OCI-LY7 (cell line): ENCODE data around the gene CTDSPL.

Source experiments
- EZH2phosphoT487 ChIP-seq: fragments of 200-600 bp; sonication (generic); IDR thresholded peaks from 2 replicates; pipeline ENCODE4 v1.6.1; 2018; ENCODE audit warnings: low read depth, borderline replicate concordance, mild to moderate bottlenecking, mixed run types, antibody characterized with exemption, low read length, moderate library complexity, mixed read lengths
- TF ChIP-seq, protein P1 (sequence below): fragments of 200-600 bp; sonication (generic); conservative IDR thresholded peaks from 2 replicates; pipeline ENCODE4 v1.5.1; 2014; ENCODE audit warnings: mild to moderate bottlenecking, antibody characterized with exemption, low read length, moderate library complexity, mixed read lengths

GRCh38 chr3:37987751-37988179, 126.1 kb downstream of the CTDSPL start:
- TF ChIP-seq, protein P1, sequence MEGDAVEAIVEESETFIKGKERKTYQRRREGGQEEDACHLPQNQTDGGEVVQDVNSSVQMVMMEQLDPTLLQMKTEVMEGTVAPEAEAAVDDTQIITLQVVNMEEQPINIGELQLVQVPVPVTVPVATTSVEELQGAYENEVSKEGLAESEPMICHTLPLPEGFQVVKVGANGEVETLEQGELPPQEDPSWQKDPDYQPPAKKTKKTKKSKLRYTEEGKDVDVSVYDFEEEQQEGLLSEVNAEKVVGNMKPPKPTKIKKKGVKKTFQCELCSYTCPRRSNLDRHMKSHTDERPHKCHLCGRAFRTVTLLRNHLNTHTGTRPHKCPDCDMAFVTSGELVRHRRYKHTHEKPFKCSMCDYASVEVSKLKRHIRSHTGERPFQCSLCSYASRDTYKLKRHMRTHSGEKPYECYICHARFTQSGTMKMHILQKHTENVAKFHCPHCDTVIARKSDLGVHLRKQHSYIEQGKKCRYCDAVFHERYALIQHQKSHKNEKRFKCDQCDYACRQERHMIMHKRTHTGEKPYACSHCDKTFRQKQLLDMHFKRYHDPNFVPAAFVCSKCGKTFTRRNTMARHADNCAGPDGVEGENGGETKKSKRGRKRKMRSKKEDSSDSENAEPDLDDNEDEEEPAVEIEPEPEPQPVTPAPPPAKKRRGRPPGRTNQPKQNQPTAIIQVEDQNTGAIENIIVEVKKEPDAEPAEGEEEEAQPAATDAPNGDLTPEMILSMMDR, result no peak
- TF ChIP-seq EZH2phosphoT487, result no peak
